ENCODE data around the gene SPIRE1.
"Not testable (repeated sequence)": the region's sequence is repeated elsewhere in the genome, so short reads cannot be mapped to it uniquely, and the experiment has no call there.

The SPIRE1 gene

GRCh38 chr18:12497296-12497695 lies 160.6 kb downstream of the SPIRE1 start:
- DNase-seq (ENCODE audit: low read depth), result no peak
- TF ChIP-seq, protein P1, sequence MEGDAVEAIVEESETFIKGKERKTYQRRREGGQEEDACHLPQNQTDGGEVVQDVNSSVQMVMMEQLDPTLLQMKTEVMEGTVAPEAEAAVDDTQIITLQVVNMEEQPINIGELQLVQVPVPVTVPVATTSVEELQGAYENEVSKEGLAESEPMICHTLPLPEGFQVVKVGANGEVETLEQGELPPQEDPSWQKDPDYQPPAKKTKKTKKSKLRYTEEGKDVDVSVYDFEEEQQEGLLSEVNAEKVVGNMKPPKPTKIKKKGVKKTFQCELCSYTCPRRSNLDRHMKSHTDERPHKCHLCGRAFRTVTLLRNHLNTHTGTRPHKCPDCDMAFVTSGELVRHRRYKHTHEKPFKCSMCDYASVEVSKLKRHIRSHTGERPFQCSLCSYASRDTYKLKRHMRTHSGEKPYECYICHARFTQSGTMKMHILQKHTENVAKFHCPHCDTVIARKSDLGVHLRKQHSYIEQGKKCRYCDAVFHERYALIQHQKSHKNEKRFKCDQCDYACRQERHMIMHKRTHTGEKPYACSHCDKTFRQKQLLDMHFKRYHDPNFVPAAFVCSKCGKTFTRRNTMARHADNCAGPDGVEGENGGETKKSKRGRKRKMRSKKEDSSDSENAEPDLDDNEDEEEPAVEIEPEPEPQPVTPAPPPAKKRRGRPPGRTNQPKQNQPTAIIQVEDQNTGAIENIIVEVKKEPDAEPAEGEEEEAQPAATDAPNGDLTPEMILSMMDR (conservative IDR thresholded peaks at IDR 0.05; ENCODE audit: low read depth, low read length), result no peak
- no peak overlapping the region for H3K4me3 ChIP-seq (ENCODE audit: low read depth, low read length)

GRCh38 chr18:12492907-12493306 lies 165.0 kb downstream of the SPIRE1 start:
- TF ChIP-seq, protein P1 (conservative IDR thresholded peaks at IDR 0.05; ENCODE audit: low read depth, low read length), result no peak
- no peak for DNase-seq (ENCODE audit: low read depth)
- no peak overlapping the region for H3K4me3 ChIP-seq (ENCODE audit: low read depth, low read length)

DNA sequence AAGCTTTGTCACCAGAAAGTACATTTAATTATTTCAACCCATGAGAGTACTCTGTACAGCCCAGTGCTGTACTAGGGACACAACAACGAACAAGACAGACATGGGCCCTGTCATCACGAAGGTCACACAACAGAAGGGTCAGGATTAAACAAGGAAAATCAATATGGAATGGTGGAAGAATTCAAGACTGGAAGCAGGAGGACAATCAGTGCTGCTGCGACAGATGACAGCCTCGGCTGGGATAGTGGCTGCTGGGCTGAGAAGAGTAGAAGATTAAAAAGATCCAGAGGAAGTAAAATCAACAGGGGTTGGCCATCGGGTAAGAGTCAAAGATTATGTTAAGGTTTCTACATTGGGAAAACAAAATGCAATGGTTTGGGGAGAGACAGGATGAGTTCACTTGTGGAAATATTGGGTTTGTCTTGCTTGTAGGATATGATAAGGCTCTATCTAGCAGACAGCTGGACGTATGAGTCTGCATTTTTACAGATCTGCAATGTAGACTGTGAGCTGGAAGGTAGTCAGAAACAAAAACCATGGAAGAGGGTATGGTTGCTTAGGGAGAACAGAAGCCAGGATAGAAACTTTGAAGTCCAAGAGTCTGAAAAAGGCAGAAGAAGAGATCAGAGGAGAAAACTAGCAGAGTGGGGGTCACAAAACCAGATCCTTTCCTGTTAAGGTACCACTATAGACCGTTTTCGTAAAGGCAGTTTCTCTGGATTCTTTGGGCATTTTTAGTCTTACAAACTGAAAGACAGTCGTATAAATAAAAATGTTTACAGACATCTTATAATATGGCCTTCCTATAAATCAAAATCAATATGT lies 166.1 kb downstream of the SPIRE1 start:
- TF ChIP-seq, protein P1 (conservative IDR thresholded peaks at IDR 0.05; ENCODE audit: low read depth, low read length), result no peak
- no peak for DNase-seq (ENCODE audit: low read depth)
- no peak overlapping the region for H3K4me3 ChIP-seq (ENCODE audit: low read depth, low read length)

- H3K4me3 ChIP-seq (ENCODE audit: low read depth, low read length), result no peak overlapping the region
- DNase-seq (ENCODE audit: low read depth), result no peak
- TF ChIP-seq, protein P1 (conservative IDR thresholded peaks at IDR 0.05; ENCODE audit: low read depth, low read length), result no peak
Measured at GRCh38 chr18:12485479-12486105, 172.3 kb downstream of the SPIRE1 start.

GRCh38 chr18:12481915-12482314 lies 176.0 kb downstream of the SPIRE1 start:
- not testable (repeated sequence) for DNase-seq (ENCODE audit: low read depth); H3K4me3 ChIP-seq (ENCODE audit: low read depth, low read length)

GRCh38 chr18:12479982-12480381 lies 177.9 kb downstream of the SPIRE1 start:
- TF ChIP-seq, protein P1 (conservative IDR thresholded peaks at IDR 0.05; ENCODE audit: low read depth, low read length), result no peak
- DNase-seq (ENCODE audit: low read depth), result no peak
- H3K4me3 ChIP-seq (ENCODE audit: low read depth, low read length), result no peak overlapping the region

- H3K4me3 ChIP-seq (ENCODE audit: low read depth, low read length), result no peak overlapping the region
- no peak for DNase-seq (ENCODE audit: low read depth)
Measured at GRCh38 chr18:12479536-12479935, 178.4 kb downstream of the SPIRE1 start.

More at GRCh38 chr18:12479536-12479935, 178.4 kb downstream of the SPIRE1 start:
- TF ChIP-seq, protein P1 (conservative IDR thresholded peaks at IDR 0.05; ENCODE audit: low read depth, low read length), result no peak

All from choroid plexus epithelial cell (primary cell).